ENCODE measurements around the gene RBCK1. TPM values are rescaled to one million over a fixed set of nuclear protein-coding genes. Genes with fewer than 3 reads are reported as not detected.

Gene RBCK1
- total and polyA plus RNA-seq, 2 of the 4 experiments (the other 2 are of a cell fraction): 29.9 to 84.2 TPM

DNA sequence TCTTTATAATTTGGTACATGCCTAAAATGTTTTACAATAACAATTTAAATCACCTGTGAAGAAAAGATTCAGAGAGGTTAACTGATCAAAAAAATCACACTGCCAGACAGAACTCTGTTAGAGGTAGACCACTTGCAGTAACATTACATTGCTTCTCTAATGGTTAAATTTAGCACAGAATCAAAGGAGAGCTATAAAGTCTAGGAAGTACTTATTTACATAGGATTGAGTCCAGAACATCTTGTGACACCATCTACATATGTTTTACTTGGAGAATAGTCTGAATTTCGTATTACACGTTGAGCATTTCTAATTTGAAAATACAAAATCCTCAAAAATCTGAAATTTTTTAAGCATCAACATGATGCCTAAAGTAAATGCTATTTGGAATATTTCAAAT lies 71.4 kb downstream of the RBCK1 start:
- H2AK9ac ChIP-seq (replicated peaks; ENCODE audit: low read depth, low read length, poor library complexity): no peak overlapping the region
- ChIA-PET CTCF (no interaction called here), POLR2A (ENCODE audit: unreplicated experiment) (no interaction called here)
- WGBS, 2 experiments (ENCODE audit: extremely low coverage in 2 of 2, insufficient read length in 1 of 2): no CpG with 5 or more reads among the region's 2 CpGs
- no peak overlapping the region for H3K9ac ChIP-seq (ENCODE audit: low read depth, low read length)
- no peak overlapping the region for H2BK20ac ChIP-seq (ENCODE audit: low read depth, low read length)
- dilution Hi-C loops (cut with HindIII; ENCODE audit: low sequenced_read_pairs, unreplicated experiment) (no loop called here), in situ Hi-C loops (cut with MboI; ENCODE audit: low sequenced_read_pairs) (loop anchor here (5.0 kb wide), 1 partner anchor 127 kb away; no protein-coding TSS in a partner anchor), intact Hi-C loops (cut with micrococcal nuclease) (loop anchor here (1.0 kb wide), 1 partner anchor 125 kb away; no protein-coding TSS in a partner anchor)
- H3K56ac ChIP-seq (ENCODE audit: extremely low read depth, insufficient read depth, low read length): no peak overlapping the region
- no peak overlapping the region for H3K14ac ChIP-seq (replicated peaks; ENCODE audit: low read depth, low read length)
- H3K36me3 ChIP-seq (ENCODE audit: control insufficient read depth, insufficient read depth, low read length): peaks cover 30% of the 10 kb centered on the region
- H3K27me3 ChIP-seq (ENCODE audit: control insufficient read depth, insufficient read depth, low read length): no peaks in the 10 kb centered on the region
- no peak overlapping the region for H4K8ac ChIP-seq (ENCODE audit: low read depth in 2 of 2, low read length in 2 of 2)
- H3K9me1 ChIP-seq (ENCODE audit: insufficient read depth, low read length): peaks cover 5% of the 10 kb centered on the region; the same call in 1 of the 2 replicates
- no peak overlapping the region for H2BK5ac ChIP-seq (ENCODE audit: low read depth, low read length, poor library complexity, severe bottlenecking)
- no TSS peak for BruUV-seq (replicated peaks)
- H3K4ac ChIP-seq (ENCODE audit: low read depth, low read length): no peak overlapping the region
- no peak overlapping the region for H2AFZ ChIP-seq (replicated peaks; ENCODE audit: low read length, poor library complexity)
- H3K79me1 ChIP-seq (ENCODE audit: low read depth in 1 of 2, low read length in 2 of 2): peaks cover 6 to 23% of the 10 kb centered on the region in 2 experiments
- DNase-seq: peak; percentile 30
- no peak overlapping the region for H3K18ac ChIP-seq (ENCODE audit: low read depth, low read length)
- no peak overlapping the region for H3K4me3 ChIP-seq (ENCODE audit: insufficient read depth, low read depth, low read length)
- TF ChIP-seq, protein P1, sequence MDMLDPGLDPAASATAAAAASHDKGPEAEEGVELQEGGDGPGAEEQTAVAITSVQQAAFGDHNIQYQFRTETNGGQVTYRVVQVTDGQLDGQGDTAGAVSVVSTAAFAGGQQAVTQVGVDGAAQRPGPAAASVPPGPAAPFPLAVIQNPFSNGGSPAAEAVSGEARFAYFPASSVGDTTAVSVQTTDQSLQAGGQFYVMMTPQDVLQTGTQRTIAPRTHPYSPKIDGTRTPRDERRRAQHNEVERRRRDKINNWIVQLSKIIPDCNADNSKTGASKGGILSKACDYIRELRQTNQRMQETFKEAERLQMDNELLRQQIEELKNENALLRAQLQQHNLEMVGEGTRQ (IDR thresholded peaks at IDR 0.05; ENCODE audit: low read depth, low read length): no peak
- TF ChIP-seq RFX5 (IDR thresholded peaks at IDR 0.05; ENCODE audit: low read depth, low read length) (no peak), CEBPB (IDR thresholded peaks at IDR 0.05; ENCODE audit: low read depth, low read length) (no peak), SMC3 (IDR thresholded peaks at IDR 0.05; ENCODE audit: low read depth, low read length) (no peak), RAD21 (IDR thresholded peaks at IDR 0.05; ENCODE audit: low read length) (no peak), MXI1 (IDR thresholded peaks at IDR 0.05; ENCODE audit: borderline replicate concordance, low read depth, low read length) (no peak), MAFK (IDR thresholded peaks at IDR 0.05; ENCODE audit: low read depth, low read length) (no peak), FOS (IDR thresholded peaks at IDR 0.05; ENCODE audit: low read depth, low read length) (no peak), NFE2L2 (IDR thresholded peaks at IDR 0.05; ENCODE audit: low read depth, low read length) (no peak), POLR2A (IDR thresholded peaks at IDR 0.05; ENCODE audit: low read depth, low read length) (no peak), CHD1 (IDR thresholded peaks at IDR 0.05; ENCODE audit: low read depth, low read length) (no peak), RCOR1 (IDR thresholded peaks at IDR 0.05; ENCODE audit: insufficient replicate concordance, low read length) (no peak), BHLHE40 (IDR thresholded peaks at IDR 0.05; ENCODE audit: low read depth, low read length) (no peak), MAZ (IDR thresholded peaks at IDR 0.05; ENCODE audit: borderline replicate concordance, low read depth, low read length) (no peak)
- TF ChIP-seq, protein P2, sequence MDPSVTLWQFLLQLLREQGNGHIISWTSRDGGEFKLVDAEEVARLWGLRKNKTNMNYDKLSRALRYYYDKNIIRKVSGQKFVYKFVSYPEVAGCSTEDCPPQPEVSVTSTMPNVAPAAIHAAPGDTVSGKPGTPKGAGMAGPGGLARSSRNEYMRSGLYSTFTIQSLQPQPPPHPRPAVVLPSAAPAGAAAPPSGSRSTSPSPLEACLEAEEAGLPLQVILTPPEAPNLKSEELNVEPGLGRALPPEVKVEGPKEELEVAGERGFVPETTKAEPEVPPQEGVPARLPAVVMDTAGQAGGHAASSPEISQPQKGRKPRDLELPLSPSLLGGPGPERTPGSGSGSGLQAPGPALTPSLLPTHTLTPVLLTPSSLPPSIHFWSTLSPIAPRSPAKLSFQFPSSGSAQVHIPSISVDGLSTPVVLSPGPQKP (IDR thresholded peaks at IDR 0.05; ENCODE audit: borderline replicate concordance, low read depth, low read length): no peak
- TF ChIP-seq, protein P3, sequence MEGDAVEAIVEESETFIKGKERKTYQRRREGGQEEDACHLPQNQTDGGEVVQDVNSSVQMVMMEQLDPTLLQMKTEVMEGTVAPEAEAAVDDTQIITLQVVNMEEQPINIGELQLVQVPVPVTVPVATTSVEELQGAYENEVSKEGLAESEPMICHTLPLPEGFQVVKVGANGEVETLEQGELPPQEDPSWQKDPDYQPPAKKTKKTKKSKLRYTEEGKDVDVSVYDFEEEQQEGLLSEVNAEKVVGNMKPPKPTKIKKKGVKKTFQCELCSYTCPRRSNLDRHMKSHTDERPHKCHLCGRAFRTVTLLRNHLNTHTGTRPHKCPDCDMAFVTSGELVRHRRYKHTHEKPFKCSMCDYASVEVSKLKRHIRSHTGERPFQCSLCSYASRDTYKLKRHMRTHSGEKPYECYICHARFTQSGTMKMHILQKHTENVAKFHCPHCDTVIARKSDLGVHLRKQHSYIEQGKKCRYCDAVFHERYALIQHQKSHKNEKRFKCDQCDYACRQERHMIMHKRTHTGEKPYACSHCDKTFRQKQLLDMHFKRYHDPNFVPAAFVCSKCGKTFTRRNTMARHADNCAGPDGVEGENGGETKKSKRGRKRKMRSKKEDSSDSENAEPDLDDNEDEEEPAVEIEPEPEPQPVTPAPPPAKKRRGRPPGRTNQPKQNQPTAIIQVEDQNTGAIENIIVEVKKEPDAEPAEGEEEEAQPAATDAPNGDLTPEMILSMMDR (conservative IDR thresholded peaks at IDR 0.05; ENCODE audit: low read depth, low read length): no peak
- no peak overlapping the region for H2BK15ac ChIP-seq (ENCODE audit: low read depth, low read length)
- peaks cover 9% of the 10 kb centered on the region for H4K20me1 ChIP-seq (ENCODE audit: insufficient read depth, low read length)
- H4K5ac ChIP-seq (ENCODE audit: low read depth, low read length): no peak overlapping the region
- H2BK120ac ChIP-seq (ENCODE audit: low read depth, low read length): no peak overlapping the region
- no peaks in the 10 kb centered on the region for H3K9me3 ChIP-seq (ENCODE audit: control insufficient read depth, insufficient read depth, low read length)
- no peak overlapping the region for H4K91ac ChIP-seq (ENCODE audit: insufficient read depth, low read depth, low read length)
- H2AK5ac ChIP-seq (ENCODE audit: low read depth, low read length): no peak overlapping the region
- no peak for ATAC-seq (ENCODE audit: low read depth)
- no peak overlapping the region for H3K4me2 ChIP-seq (ENCODE audit: low read depth, low read length)
- no peak overlapping the region for H3K23ac ChIP-seq (ENCODE audit: low read depth, low read length)
- peaks cover 7% of the 10 kb centered on the region for H3K4me1 ChIP-seq (ENCODE audit: control insufficient read depth, insufficient read depth, low read length)
- H3K27ac ChIP-seq (ENCODE audit: insufficient read depth, low read length): no peak overlapping the region

Data from IMR-90 (cell line).